OCI-LY1 (cell line): ENCODE measurements around the gene C13orf42.

Experiments used
- H2AFZ ChIP-seq: fragments of 200-600 bp; sonication (generic), shearing (Covaris generic); 2 replicates; pipeline ENCODE4 v1.6.0; 2014; ENCODE audit warnings: antibody characterized with exemption, mild to moderate bottlenecking, low read length
- H3F3A ChIP-seq: fragments of 200-600 bp; sonication (generic), shearing (Covaris generic); 2 replicates; pipeline ENCODE4 v1.6.0; 2014; ENCODE audit warnings: mild to moderate bottlenecking, antibody characterized with exemption, low read length, moderate library complexity; ENCODE audit not compliant: insufficient read depth
- H3K27ac ChIP-seq: fragments of 200-600 bp; sonication (generic); 2 replicates; pipeline ENCODE4 v1.5.1; 2014; ENCODE audit warnings: low read length, mixed run types, mild to moderate bottlenecking, low read depth; ENCODE audit not compliant: poor library complexity, severe bottlenecking
- H3K27me3 ChIP-seq: fragments of 200-600 bp; sonication (generic); 2 replicates; pipeline ENCODE4 v1.6.0; 2014; ENCODE audit warnings: antibody characterized with exemption, mild to moderate bottlenecking, low read length, moderate library complexity; ENCODE audit not compliant: insufficient read depth
- H3K36me3 ChIP-seq: fragments of 200-600 bp; sonication (generic); 2 replicates; pipeline ENCODE4 v1.6.1; 2014; ENCODE audit warnings: mild to moderate bottlenecking, antibody characterized with exemption, low read length, moderate library complexity, mixed read lengths; ENCODE audit not compliant: insufficient read depth
- H3K4me1 ChIP-seq: fragments of 200-600 bp; sonication (generic); 2 replicates; pipeline ENCODE4 v1.5.1; 2014; ENCODE audit warnings: mild to moderate bottlenecking, low read length, moderate library complexity; ENCODE audit not compliant: insufficient read depth, severe bottlenecking
- H3K4me2 ChIP-seq: fragments of 200-600 bp; sonication (generic), shearing (Covaris generic); 2 replicates; pipeline ENCODE4 v1.6.1; 2014; ENCODE audit warnings: low read length
- H3K4me3 ChIP-seq: fragments of 200-600 bp; sonication (generic); 2 replicates; pipeline ENCODE4 v1.5.1; 2014; ENCODE audit warnings: low read length, low read depth, mild to moderate bottlenecking, mixed read lengths; ENCODE audit not compliant: poor library complexity, severe bottlenecking
- H3K79me2 ChIP-seq: fragments of 200-600 bp; shearing (Covaris generic); 2 replicates; pipeline ENCODE4 v1.6.1; 2016; ENCODE audit warnings: mixed run types, low read length, mixed read lengths; ENCODE audit not compliant: insufficient read depth
- H3K9ac ChIP-seq: fragments of 200-600 bp; sonication (generic), shearing (Covaris generic); 2 replicates; pipeline ENCODE4 v1.6.1; 2014; ENCODE audit warnings: mild to moderate bottlenecking, low read length, mixed read lengths
- H3K9me2 ChIP-seq: fragments of 200-600 bp; sonication (generic), shearing (Covaris generic); 2 replicates; pipeline ENCODE4 v1.6.1; 2014; ENCODE audit warnings: low read depth, mild to moderate bottlenecking, low read length, mixed read lengths
- H3K9me3 ChIP-seq: fragments of 200-600 bp; shearing (Covaris generic); 2 replicates; pipeline ENCODE4 v1.6.1; 2014; ENCODE audit warnings: low read length, mixed read lengths
- H4K20me1 ChIP-seq: fragments of 200-600 bp; sonication (generic), shearing (Covaris generic); 2 replicates; pipeline ENCODE4 v1.6.0; 2016; ENCODE audit warnings: mild to moderate bottlenecking, low read length; ENCODE audit not compliant: insufficient read depth
- EZH2 ChIP-seq: fragments of 200-600 bp; sonication (generic), shearing (Covaris generic); IDR thresholded peaks from 2 replicates; pipeline ENCODE4 v1.8.0; 2017; ENCODE audit warnings: borderline replicate concordance, mixed run types, mild to moderate bottlenecking, antibody characterized with exemption, low read length, moderate library complexity, mixed read lengths
- TF ChIP-seq, protein P1 (sequence below): fragments of 200-600 bp; sonication (generic), shearing (Covaris generic); IDR thresholded peaks from 2 replicates; pipeline ENCODE4 v1.5.1; 2017; ENCODE audit warnings: mild to moderate bottlenecking, antibody characterized with exemption, low read length, moderate library complexity, mixed read lengths

Gene C13orf42

DNA sequence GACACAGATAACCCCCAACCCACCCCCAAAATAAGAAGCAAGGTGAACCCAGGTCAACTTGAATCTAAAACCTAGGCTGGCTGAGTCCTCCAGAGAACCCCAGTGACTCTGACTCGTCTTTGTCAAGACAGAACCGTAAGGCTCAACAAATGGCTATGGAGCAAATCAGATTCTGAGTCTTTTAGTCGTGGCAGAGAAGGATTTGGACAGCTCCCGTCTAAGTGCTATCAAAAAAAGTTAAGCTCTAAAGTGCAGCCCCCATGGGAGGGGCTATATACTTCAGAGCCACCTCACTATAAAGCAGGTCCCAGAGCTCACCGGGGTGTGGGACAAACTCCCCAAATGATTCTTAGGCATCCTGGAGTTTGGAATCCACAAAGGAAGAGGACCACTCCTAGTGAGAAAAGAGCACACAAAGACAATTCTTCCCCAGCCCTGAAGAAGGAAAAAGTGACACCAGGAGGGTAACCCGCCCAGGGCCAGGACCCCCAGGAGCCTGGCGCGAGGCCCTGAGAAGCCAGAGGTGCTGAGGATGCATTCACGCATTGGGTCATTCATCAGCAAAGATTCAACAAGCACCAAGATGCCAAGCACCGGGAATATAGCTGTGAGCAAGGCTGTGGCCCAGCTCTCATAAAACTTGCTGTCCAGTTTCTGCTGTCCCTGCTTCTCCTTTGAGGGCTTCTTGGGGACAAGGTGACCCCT is 25.4 kb upstream of the C13orf42 start:
- TF ChIP-seq, protein P1, sequence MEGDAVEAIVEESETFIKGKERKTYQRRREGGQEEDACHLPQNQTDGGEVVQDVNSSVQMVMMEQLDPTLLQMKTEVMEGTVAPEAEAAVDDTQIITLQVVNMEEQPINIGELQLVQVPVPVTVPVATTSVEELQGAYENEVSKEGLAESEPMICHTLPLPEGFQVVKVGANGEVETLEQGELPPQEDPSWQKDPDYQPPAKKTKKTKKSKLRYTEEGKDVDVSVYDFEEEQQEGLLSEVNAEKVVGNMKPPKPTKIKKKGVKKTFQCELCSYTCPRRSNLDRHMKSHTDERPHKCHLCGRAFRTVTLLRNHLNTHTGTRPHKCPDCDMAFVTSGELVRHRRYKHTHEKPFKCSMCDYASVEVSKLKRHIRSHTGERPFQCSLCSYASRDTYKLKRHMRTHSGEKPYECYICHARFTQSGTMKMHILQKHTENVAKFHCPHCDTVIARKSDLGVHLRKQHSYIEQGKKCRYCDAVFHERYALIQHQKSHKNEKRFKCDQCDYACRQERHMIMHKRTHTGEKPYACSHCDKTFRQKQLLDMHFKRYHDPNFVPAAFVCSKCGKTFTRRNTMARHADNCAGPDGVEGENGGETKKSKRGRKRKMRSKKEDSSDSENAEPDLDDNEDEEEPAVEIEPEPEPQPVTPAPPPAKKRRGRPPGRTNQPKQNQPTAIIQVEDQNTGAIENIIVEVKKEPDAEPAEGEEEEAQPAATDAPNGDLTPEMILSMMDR, result no peak
- no peaks in the 10 kb centered on the region for H3K27me3 ChIP-seq

GRCh38 chr13:51134763-51135365 is 23.8 kb upstream of the C13orf42 start:
- Histone ChIP-seq H3K27ac (no peak overlapping the region), H3K9me2 (no peaks in the 10 kb centered on the region), H3K9ac (no peak overlapping the region)

More for the DNA sequence above, 25.4 kb upstream of the C13orf42 start:
- Histone ChIP-seq H4K20me1 (no peaks in the 10 kb centered on the region), H2AFZ (no peak overlapping the region), H3K4me1 (peaks cover 4% of the 10 kb centered on the region), H3K9me3 (peaks cover 4% of the 10 kb centered on the region; the same call in 1 of the 2 replicates), H3K36me3 (no peaks in the 10 kb centered on the region), H3K9ac (no peak overlapping the region), H3K4me2 (no peak overlapping the region), H3K27ac (no peak overlapping the region), H3K79me2 (no peaks in the 10 kb centered on the region), H3F3A (no peaks in the 10 kb centered on the region), H3K9me2 (no peaks in the 10 kb centered on the region), H3K4me3 (no peak overlapping the region)

DNA sequence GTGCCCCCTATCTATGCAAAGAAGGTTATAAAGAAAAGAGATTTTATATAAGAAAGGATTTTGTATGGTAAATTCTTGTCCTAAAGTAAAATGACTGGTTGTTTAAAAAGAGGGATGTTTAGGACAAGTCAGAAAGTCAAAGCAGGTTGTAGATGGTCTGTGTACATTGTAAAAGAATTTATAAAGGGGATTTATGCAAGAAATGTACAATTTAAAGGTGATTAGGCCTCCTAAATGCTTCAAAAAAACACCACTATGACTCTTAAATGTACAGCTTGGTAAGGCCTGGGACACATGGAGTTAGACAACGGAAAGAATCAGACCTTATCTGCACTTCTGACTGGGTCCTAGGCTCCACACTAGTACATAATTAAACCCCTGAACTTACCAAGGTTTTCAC is 19.3 kb upstream of the C13orf42 start:
- Histone ChIP-seq H3K9ac (no peak overlapping the region), H4K20me1 (no peaks in the 10 kb centered on the region), H3K4me2 (no peak overlapping the region), H3K4me1 (peaks cover 4% of the 10 kb centered on the region), H3K4me3 (no peak overlapping the region), H3F3A (no peaks in the 10 kb centered on the region), H3K27ac (no peak overlapping the region), H3K79me2 (no peaks in the 10 kb centered on the region), H3K9me2 (no peaks in the 10 kb centered on the region), H2AFZ (no peak overlapping the region), H3K36me3 (no peaks in the 10 kb centered on the region), H3K27me3 (no peaks in the 10 kb centered on the region; the same call in 1 of the 2 replicates), H3K9me3 (peaks cover 9% of the 10 kb centered on the region; the same call in 1 of the 2 replicates)
- no peak for TF ChIP-seq EZH2
- TF ChIP-seq, protein P1, result no peak

More at GRCh38 chr13:51134763-51135365, 23.8 kb upstream of the C13orf42 start:
- peaks cover 4% of the 10 kb centered on the region for H3K4me1 ChIP-seq
- H3K4me2 ChIP-seq, result no peak overlapping the region
- peaks cover 9% of the 10 kb centered on the region; the same call in 1 of the 2 replicates for H3K9me3 ChIP-seq
- TF ChIP-seq, protein P1, result no peak
- no peak for TF ChIP-seq EZH2
- H2AFZ ChIP-seq, result no peak overlapping the region
- H3F3A ChIP-seq, result no peaks in the 10 kb centered on the region
- no peaks in the 10 kb centered on the region for H4K20me1 ChIP-seq
- H3K36me3 ChIP-seq, result no peaks in the 10 kb centered on the region
- H3K27me3 ChIP-seq, result no peaks in the 10 kb centered on the region
- H3K79me2 ChIP-seq, result no peaks in the 10 kb centered on the region
- H3K4me3 ChIP-seq, result no peak overlapping the region
